PC-3 (cell line): Measurements from ENCODE around the gene KLHL40.

Experiments
- EZH2 ChIP-seq: fragments of 300-600 bp; sonication (generic); IDR thresholded peaks from one replicate; pipeline ENCODE4 v1.6.1; 2017; ENCODE audit warnings: antibody characterized with exemption, mild to moderate bottlenecking, low read length; ENCODE audit not compliant: unreplicated experiment
- EZH2phosphoT487 ChIP-seq: fragments of 300-600 bp; sonication (generic); IDR thresholded peaks from 2 replicates; pipeline ENCODE4 v1.6.1; 2018; ENCODE audit warnings: mild to moderate bottlenecking, antibody characterized with exemption, low read length, borderline replicate concordance
- TF ChIP-seq, protein P1 (sequence below): fragments of 300-600 bp; sonication (generic); conservative IDR thresholded peaks from 2 replicates; pipeline ENCODE4 v1.5.1; 2017; ENCODE audit warnings: antibody characterized with exemption, low read depth, mild to moderate bottlenecking, low read length

GRCh38 chr3:42710323-42711021, 25.1 kb downstream of the KLHL40 start:
- TF ChIP-seq, protein P1, sequence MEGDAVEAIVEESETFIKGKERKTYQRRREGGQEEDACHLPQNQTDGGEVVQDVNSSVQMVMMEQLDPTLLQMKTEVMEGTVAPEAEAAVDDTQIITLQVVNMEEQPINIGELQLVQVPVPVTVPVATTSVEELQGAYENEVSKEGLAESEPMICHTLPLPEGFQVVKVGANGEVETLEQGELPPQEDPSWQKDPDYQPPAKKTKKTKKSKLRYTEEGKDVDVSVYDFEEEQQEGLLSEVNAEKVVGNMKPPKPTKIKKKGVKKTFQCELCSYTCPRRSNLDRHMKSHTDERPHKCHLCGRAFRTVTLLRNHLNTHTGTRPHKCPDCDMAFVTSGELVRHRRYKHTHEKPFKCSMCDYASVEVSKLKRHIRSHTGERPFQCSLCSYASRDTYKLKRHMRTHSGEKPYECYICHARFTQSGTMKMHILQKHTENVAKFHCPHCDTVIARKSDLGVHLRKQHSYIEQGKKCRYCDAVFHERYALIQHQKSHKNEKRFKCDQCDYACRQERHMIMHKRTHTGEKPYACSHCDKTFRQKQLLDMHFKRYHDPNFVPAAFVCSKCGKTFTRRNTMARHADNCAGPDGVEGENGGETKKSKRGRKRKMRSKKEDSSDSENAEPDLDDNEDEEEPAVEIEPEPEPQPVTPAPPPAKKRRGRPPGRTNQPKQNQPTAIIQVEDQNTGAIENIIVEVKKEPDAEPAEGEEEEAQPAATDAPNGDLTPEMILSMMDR: no peak
- TF ChIP-seq EZH2phosphoT487 (no peak), EZH2 (no peak)
